ENCODE measurements around the gene SKIC8. TPM values are rescaled to one million over a fixed set of nuclear protein-coding genes. Genes with fewer than 3 reads are reported as not detected.

The SKIC8 gene
- total RNA-seq, 2 experiments from 2014 or later, result 59.8 to 66.8 TPM

DNA sequence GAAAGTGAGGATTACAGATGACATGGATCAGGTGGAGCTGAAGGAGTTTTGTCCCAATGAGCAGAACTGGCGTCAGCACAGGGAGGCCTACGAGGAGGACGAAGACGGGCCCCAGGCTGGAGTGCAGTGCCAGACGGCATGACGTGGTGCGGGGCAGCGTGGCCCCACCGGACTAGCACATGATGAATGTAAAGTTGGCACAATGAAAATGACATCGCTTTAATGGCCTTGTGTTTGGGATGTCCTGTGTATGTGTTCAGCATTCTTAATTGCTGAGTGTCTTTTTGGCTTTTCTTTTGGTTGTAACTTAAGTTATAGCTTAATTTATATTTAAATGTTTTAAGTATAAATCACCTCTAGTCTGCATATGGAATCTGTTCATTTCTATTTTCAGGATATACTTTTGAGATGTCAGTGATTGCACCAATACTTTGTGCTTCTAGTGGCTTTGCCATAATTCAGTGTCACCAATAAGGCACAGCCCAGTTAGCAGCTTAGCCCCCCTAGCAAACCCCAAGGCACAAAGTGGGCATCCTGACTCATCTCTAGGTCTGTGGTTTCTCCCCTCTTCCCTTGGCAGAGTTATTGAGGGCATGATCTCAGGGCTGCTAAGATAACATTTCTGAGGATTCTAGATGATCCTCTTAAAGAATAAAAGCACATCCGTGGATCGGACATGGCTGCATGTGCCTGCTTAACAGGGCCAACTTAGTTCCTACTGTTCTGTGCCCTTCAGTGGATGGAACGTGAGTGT is 18.9 kb downstream of the SKIC8 start:
- no TSS peak for BruUV-seq (replicated peaks)
- Histone ChIP-seq H3K9me3 (ENCODE audit: low read length) (no peaks in the 10 kb centered on the region), H3K4me3 (ENCODE audit: low read depth, low read length, poor library complexity, severe bottlenecking) (no peak overlapping the region), H3K36me3 (ENCODE audit: insufficient read depth, low read length) (peaks cover 24% of the 10 kb centered on the region), H3K4me2 (ENCODE audit: low read length) (no peak overlapping the region), H3K9me2 (ENCODE audit: insufficient read depth, low read length) (no peaks in the 10 kb centered on the region), H3K79me2 (ENCODE audit: insufficient read depth, low read depth, low read length) (no peaks in the 10 kb centered on the region), H4K20me1 (ENCODE audit: insufficient read depth, low read length) (no peaks in the 10 kb centered on the region), H3K27ac (ENCODE audit: low read depth, low read length, poor library complexity, severe bottlenecking) (no peak overlapping the region), H3K4me1 (ENCODE audit: insufficient read depth, low read length, poor library complexity, severe bottlenecking) (no peaks in the 10 kb centered on the region), H2AFZ (ENCODE audit: low read length) (no peak overlapping the region)
- no peak for DNase-seq (ENCODE audit: low spot score)
- TF ChIP-seq EZH2phosphoT487 (IDR thresholded peaks at IDR 0.05; ENCODE audit: borderline replicate concordance, low read depth, low read length), result no peak
- TF ChIP-seq CTCF (conservative IDR thresholded peaks at IDR 0.05; ENCODE audit: low read length), result no peak
- ChIA-PET POLR2A (interaction anchor here (2.7 kb wide), 1 partner anchor 19 kb away, joined by 8 read pairs; the partner anchor contains the start of gene SKIC8), CTCF (ENCODE audit: unreplicated experiment) (interaction anchor here (1.0 kb wide), 1 partner anchor 19 kb away, joined by 4 read pairs; the partner anchor contains the start of gene SKIC8)
- intact Hi-C loops (cut with micrococcal nuclease; ENCODE audit: unreplicated experiment), result no loop called here

GRCh38 chr15:78276064-78276943 is 23.1 kb downstream of the SKIC8 start:
- Histone ChIP-seq H3K27ac (ENCODE audit: low read depth, low read length, poor library complexity, severe bottlenecking) (no peak overlapping the region), H3K4me1 (ENCODE audit: insufficient read depth, low read length, poor library complexity, severe bottlenecking) (no peaks in the 10 kb centered on the region), H3K79me2 (ENCODE audit: insufficient read depth, low read depth, low read length) (no peaks in the 10 kb centered on the region), H2AFZ (ENCODE audit: low read length) (no peak overlapping the region), H3K36me3 (ENCODE audit: insufficient read depth, low read length) (no peaks in the 10 kb centered on the region; the same call in 1 of the 2 replicates), H3K4me3 (ENCODE audit: low read depth, low read length, poor library complexity, severe bottlenecking) (no peak overlapping the region), H3K9me2 (ENCODE audit: insufficient read depth, low read length) (no peaks in the 10 kb centered on the region), H3K9me3 (ENCODE audit: low read length) (no peaks in the 10 kb centered on the region), H4K20me1 (ENCODE audit: insufficient read depth, low read length) (no peaks in the 10 kb centered on the region), H3K4me2 (ENCODE audit: low read length) (no peak overlapping the region)
- CTCF ChIA-PET (ENCODE audit: unreplicated experiment), result no interaction called here
- no peak for DNase-seq (ENCODE audit: low spot score)
- intact Hi-C loops (cut with micrococcal nuclease; ENCODE audit: unreplicated experiment), result no loop called here
- no TSS peak for BruUV-seq (replicated peaks)
- POLR2A ChIA-PET, result interaction anchor here (1.0 kb wide), 1 partner anchor 11 kb away, joined by 4 read pairs; no protein-coding TSS in a partner anchor
- TF ChIP-seq CTCF (conservative IDR thresholded peaks at IDR 0.05; ENCODE audit: low read length), result no peak
- TF ChIP-seq EZH2phosphoT487 (IDR thresholded peaks at IDR 0.05; ENCODE audit: borderline replicate concordance, low read depth, low read length), result no peak

Measured in OCI-LY7 (cell line).